Measurements from ENCODE around the gene DUSP11.

The DUSP11 gene

GRCh38 chr2:73776381-73776780, 3.5 kb downstream of the DUSP11 start:
- TF ChIP-seq TEAD4 (IDR thresholded peaks at IDR 0.05) (no peak), MAX (IDR thresholded peaks at IDR 0.05) (no peak), EGR1 (IDR thresholded peaks at IDR 0.05) (no peak), CREB1 (IDR thresholded peaks at IDR 0.05; ENCODE audit: low read depth) (no peak), USF1 (IDR thresholded peaks at IDR 0.05) (no peak), REST (IDR thresholded peaks at IDR 0.05; ENCODE audit: low read depth) (no peak), FOXM1 (IDR thresholded peaks at IDR 0.05; ENCODE audit: borderline replicate concordance, low read depth) (no peak), TAF1 (IDR thresholded peaks at IDR 0.05; ENCODE audit: low read depth) (no peak), RAD21 (IDR thresholded peaks at IDR 0.05; ENCODE audit: low read depth) (no peak), CEBPB (IDR thresholded peaks at IDR 0.05) (no peak), EP300 (IDR thresholded peaks at IDR 0.05; ENCODE audit: borderline replicate concordance) (no peak)

GRCh38 chr2:73772819-73773218, 7.1 kb downstream of the DUSP11 start:
- TF ChIP-seq TCF12 (IDR thresholded peaks at IDR 0.05; ENCODE audit: low read depth): no peak
- no peak for TF ChIP-seq YY1 (IDR thresholded peaks at IDR 0.05; ENCODE audit: low read depth)
- no peak for TF ChIP-seq CEBPB (IDR thresholded peaks at IDR 0.05)
- no peak for TF ChIP-seq NFIC (IDR thresholded peaks at IDR 0.05)
- TF ChIP-seq FOXM1 (IDR thresholded peaks at IDR 0.05; ENCODE audit: borderline replicate concordance, low read depth): no peak
- TF ChIP-seq ZBTB7A (IDR thresholded peaks at IDR 0.05; ENCODE audit: low read depth): no peak
- TF ChIP-seq USF1 (IDR thresholded peaks at IDR 0.05): no peak
- TF ChIP-seq TAF1 (IDR thresholded peaks at IDR 0.05; ENCODE audit: low read depth): no peak
- TF ChIP-seq EP300 (IDR thresholded peaks at IDR 0.05; ENCODE audit: borderline replicate concordance): no peak
- TF ChIP-seq CREB1 (IDR thresholded peaks at IDR 0.05; ENCODE audit: low read depth): no peak
- no peak for TF ChIP-seq REST (IDR thresholded peaks at IDR 0.05; ENCODE audit: low read depth)
- no peak for TF ChIP-seq EGR1 (IDR thresholded peaks at IDR 0.05)
- TF ChIP-seq MAX (IDR thresholded peaks at IDR 0.05): no peak
- no peak for TF ChIP-seq RAD21 (IDR thresholded peaks at IDR 0.05; ENCODE audit: low read depth)
- TF ChIP-seq TEAD4 (IDR thresholded peaks at IDR 0.05): no peak

- TF ChIP-seq YY1 (IDR thresholded peaks at IDR 0.05; ENCODE audit: low read depth): no peak
- TF ChIP-seq ZBTB7A (IDR thresholded peaks at IDR 0.05; ENCODE audit: low read depth): no peak
- no peak for TF ChIP-seq USF1 (IDR thresholded peaks at IDR 0.05)
- no peak for TF ChIP-seq REST (IDR thresholded peaks at IDR 0.05; ENCODE audit: low read depth)
- TF ChIP-seq RAD21 (IDR thresholded peaks at IDR 0.05; ENCODE audit: low read depth): no peak
- no peak for TF ChIP-seq TAF1 (IDR thresholded peaks at IDR 0.05; ENCODE audit: low read depth)
- TF ChIP-seq MAX (IDR thresholded peaks at IDR 0.05): no peak
- no peak for TF ChIP-seq TEAD4 (IDR thresholded peaks at IDR 0.05)
- TF ChIP-seq EGR1 (IDR thresholded peaks at IDR 0.05): no peak
- no peak for TF ChIP-seq FOXM1 (IDR thresholded peaks at IDR 0.05; ENCODE audit: borderline replicate concordance, low read depth)
- no peak for TF ChIP-seq TCF12 (IDR thresholded peaks at IDR 0.05; ENCODE audit: low read depth)
- no peak for TF ChIP-seq CEBPB (IDR thresholded peaks at IDR 0.05)
- TF ChIP-seq NFIC (IDR thresholded peaks at IDR 0.05): no peak
- no peak for TF ChIP-seq CREB1 (IDR thresholded peaks at IDR 0.05; ENCODE audit: low read depth)
- TF ChIP-seq EP300 (IDR thresholded peaks at IDR 0.05; ENCODE audit: borderline replicate concordance): no peak
Observed at GRCh38 chr2:73770725-73771124, 9.2 kb downstream of the DUSP11 start.

GRCh38 chr2:73766994-73767393, 12.9 kb downstream of the DUSP11 start:
- TF ChIP-seq MAX (IDR thresholded peaks at IDR 0.05): no peak
- TF ChIP-seq RAD21 (IDR thresholded peaks at IDR 0.05; ENCODE audit: low read depth): no peak
- TF ChIP-seq REST (IDR thresholded peaks at IDR 0.05; ENCODE audit: low read depth): no peak
- no peak for TF ChIP-seq EGR1 (IDR thresholded peaks at IDR 0.05)
- no peak for TF ChIP-seq EP300 (IDR thresholded peaks at IDR 0.05; ENCODE audit: borderline replicate concordance)
- no peak for TF ChIP-seq YY1 (IDR thresholded peaks at IDR 0.05; ENCODE audit: low read depth)
- no peak for TF ChIP-seq CEBPB (IDR thresholded peaks at IDR 0.05)
- TF ChIP-seq TAF1 (IDR thresholded peaks at IDR 0.05; ENCODE audit: low read depth): no peak
- TF ChIP-seq TCF12 (IDR thresholded peaks at IDR 0.05; ENCODE audit: low read depth): no peak
- no peak for TF ChIP-seq ZBTB7A (IDR thresholded peaks at IDR 0.05; ENCODE audit: low read depth)
- TF ChIP-seq TEAD4 (IDR thresholded peaks at IDR 0.05): no peak
- TF ChIP-seq CREB1 (IDR thresholded peaks at IDR 0.05; ENCODE audit: low read depth): no peak
- TF ChIP-seq USF1 (IDR thresholded peaks at IDR 0.05): no peak
- no peak for TF ChIP-seq FOXM1 (IDR thresholded peaks at IDR 0.05; ENCODE audit: borderline replicate concordance, low read depth)
- TF ChIP-seq NFIC (IDR thresholded peaks at IDR 0.05): no peak
